GM23338 (cell line): ENCODE results near the gene TPRKB. TPM values are rescaled to one million over a fixed set of nuclear protein-coding genes. Genes with fewer than 3 reads are reported as not detected.
"Not testable (repeated sequence)": the region's sequence is repeated elsewhere in the genome, so short reads cannot be mapped to it uniquely, and the experiment has no call there.

ENCODE experiments used
- ATAC-seq: fragments of 200-7000 bp; cut with Tn5 transposase; 3 replicates; pipeline ENCODE4 v1.9.1; 2020
- DNase-seq: peaks from one replicate; pipeline ENCODE4 v3.0.0-alpha.2; 2015; ENCODE audit warnings: low spot score
- H2AFZ ChIP-seq: fragments of 200-600 bp; sonication (generic); 2 replicates; pipeline ENCODE4 v1.8.0; 2016; ENCODE audit warnings: antibody characterized with exemption, mild to moderate bottlenecking, moderate library complexity
- H3F3A ChIP-seq: fragments of 200-600 bp; sonication (generic); replicated peaks from 2 replicates; pipeline ENCODE4 v1.8.0; 2017; ENCODE audit warnings: antibody characterized with exemption, mixed run types, low read depth
- H3K27ac ChIP-seq: fragments of 200-600 bp; sonication (generic); 2 replicates; pipeline ENCODE4 v1.6.1; 2016; ENCODE audit warnings: low read depth
- H3K27me3 ChIP-seq: fragments of 200-600 bp; sonication (generic); 2 replicates; pipeline ENCODE4 v1.8.0; 2016; ENCODE audit warnings: mild to moderate bottlenecking, mixed run types, moderate library complexity; ENCODE audit not compliant: insufficient read depth
- H3K36me3 ChIP-seq: fragments of 200-600 bp; sonication (generic); 2 replicates; pipeline ENCODE4 v1.8.0; 2016; ENCODE audit warnings: mild to moderate bottlenecking; ENCODE audit not compliant: insufficient read depth
- H3K4me1 ChIP-seq: fragments of 200-600 bp; sonication (generic); 2 replicates; pipeline ENCODE4 v1.8.0; 2016; ENCODE audit warnings: mild to moderate bottlenecking, moderate library complexity; ENCODE audit not compliant: insufficient read depth
- H3K4me2 ChIP-seq: fragments of 200-600 bp; sonication (generic); 2 replicates; pipeline ENCODE4 v1.7.1; 2017; ENCODE audit warnings: mixed run types
- H3K4me3 ChIP-seq: fragments of 200-600 bp; sonication (generic); 2 replicates; pipeline ENCODE4 v1.6.1; 2016; ENCODE audit warnings: mixed run types
- H3K79me2 ChIP-seq: fragments of 200-600 bp; sonication (generic); replicated peaks from 2 replicates; pipeline ENCODE4 v1.8.0; 2017; ENCODE audit warnings: mild to moderate bottlenecking; ENCODE audit not compliant: insufficient read depth
- H3K9me2 ChIP-seq: fragments of 200-600 bp; sonication (generic); 2 replicates; pipeline ENCODE4 v1.8.0; 2017; ENCODE audit not compliant: insufficient read depth
- H4K20me1 ChIP-seq: fragments of 200-600 bp; sonication (generic); replicated peaks from 2 replicates; pipeline ENCODE4 v1.8.0; 2017; ENCODE audit warnings: mild to moderate bottlenecking; ENCODE audit not compliant: insufficient read depth
- H3K27ac Mint-ChIP-seq: 2 replicates; pipeline ENCODE4 v1.8.0; 2020; ENCODE audit warnings: inconsistent platforms, mild to moderate bottlenecking, moderate library complexity, mixed read lengths
- H3K27me3 Mint-ChIP-seq: 3 replicates; pipeline ENCODE4 v1.8.0; 2022; ENCODE audit warnings: low read depth, mild to moderate bottlenecking, moderate library complexity, mixed read lengths, inconsistent platforms; ENCODE audit not compliant: insufficient read depth, poor library complexity
- H3K36me3 Mint-ChIP-seq: 3 replicates; pipeline ENCODE4 v1.8.0; 2021; ENCODE audit warnings: low read depth, mild to moderate bottlenecking, inconsistent platforms, moderate library complexity, mixed read lengths
- H3K4me1 Mint-ChIP-seq: 3 replicates; pipeline ENCODE4 v1.8.0; 2020; ENCODE audit warnings: mild to moderate bottlenecking, inconsistent platforms, mixed read lengths
- H3K4me3 Mint-ChIP-seq: 3 replicates; pipeline ENCODE4 v1.8.0; 2021; ENCODE audit warnings: moderate library complexity, mild to moderate bottlenecking, inconsistent platforms, mixed read lengths
- H3K9me3 Mint-ChIP-seq: 3 replicates; pipeline ENCODE4 v1.8.0; 2020; ENCODE audit warnings: moderate library complexity, mild to moderate bottlenecking, inconsistent platforms, mixed read lengths
- CREB1 ChIP-seq: fragments of 250-450 bp; sonication (Bioruptor Pico); IDR thresholded peaks from 2 replicates; pipeline ENCODE4 v1.5.0; 2020; ENCODE audit warnings: low read depth, mild to moderate bottlenecking, moderate library complexity
- EZH2 ChIP-seq: fragments of 200-600 bp; sonication (generic); IDR thresholded peaks from one replicate; pipeline ENCODE4 v1.8.0; 2017; ENCODE audit warnings: antibody characterized with exemption, mild to moderate bottlenecking, low read depth; ENCODE audit not compliant: unreplicated experiment
- EZH2phosphoT487 ChIP-seq: fragments of 200-600 bp; sonication (generic); IDR thresholded peaks from one replicate; pipeline ENCODE4 v1.8.1; 2018; ENCODE audit warnings: antibody characterized with exemption; ENCODE audit not compliant: unreplicated experiment
- JUNB ChIP-seq: IDR thresholded peaks from one replicate; pipeline ENCODE4 v1.6.1; 2016; ENCODE audit warnings: antibody characterized with exemption; ENCODE audit not compliant: unreplicated experiment
- NANOG ChIP-seq: IDR thresholded peaks from 2 replicates; pipeline ENCODE4 v1.6.1; 2016; ENCODE audit warnings: antibody characterized with exemption, borderline replicate concordance
- POLR2AphosphoS5 ChIP-seq: IDR thresholded peaks from 2 replicates; pipeline ENCODE4 v1.6.1; 2016; ENCODE audit warnings: antibody characterized with exemption, low read depth
- REST ChIP-seq: IDR thresholded peaks from one replicate; pipeline ENCODE4 v1.6.1; 2018; ENCODE audit warnings: antibody characterized with exemption; ENCODE audit not compliant: unreplicated experiment
- ZNF114 ChIP-seq: fragments of 250-450 bp; sonication (Bioruptor Pico); IDR thresholded peaks from 2 replicates; pipeline ENCODE4 v1.5.0; 2020; ENCODE audit warnings: mild to moderate bottlenecking, moderate library complexity
- ZNF331 ChIP-seq: fragments of 250-450 bp; sonication (Bioruptor Pico); IDR thresholded peaks from 2 replicates; pipeline ENCODE4 v1.5.0; 2020; ENCODE audit warnings: low read depth, mild to moderate bottlenecking, moderate library complexity
- ZNF462 ChIP-seq: fragments of 250-450 bp; sonication (Bioruptor Pico); IDR thresholded peaks from 2 replicates; pipeline ENCODE4 v1.5.0; 2020; ENCODE audit warnings: mild to moderate bottlenecking, moderate library complexity
- polyA plus RNA-seq: library from polyadenylated mRNA; unstranded; fragments of >200 nt; fragmentation: Nextera tagmentation; extraction: Ambion mirVana; gene quantifications from 2 replicates; pipeline ENCODE4 v1.2.1, GENCODE V29; 2016
- total RNA-seq: library from RNA; depleted of rRNA; stranded (reverse); fragments of >200 nt; shearing (Covaris generic); gene quantifications from 2 replicates; pipeline ENCODE4 v1.2.3, GENCODE V29; 2014
- TF ChIP-seq, protein P1 (sequence below): IDR thresholded peaks from 2 replicates; pipeline ENCODE4 v1.6.1; 2016; ENCODE audit warnings: antibody characterized with exemption

Gene TPRKB
- total and polyA plus RNA-seq, 2 experiments from 2014 or later: 31.2 to 186 TPM

GRCh38 chr2:73697606-73698005 lies 39.5 kb downstream of the TPRKB start (continued):
- no peak for TF ChIP-seq ZNF462 (CRISPR knock-in tag)
- TF ChIP-seq NANOG: no peak
- TF ChIP-seq, protein P1, sequence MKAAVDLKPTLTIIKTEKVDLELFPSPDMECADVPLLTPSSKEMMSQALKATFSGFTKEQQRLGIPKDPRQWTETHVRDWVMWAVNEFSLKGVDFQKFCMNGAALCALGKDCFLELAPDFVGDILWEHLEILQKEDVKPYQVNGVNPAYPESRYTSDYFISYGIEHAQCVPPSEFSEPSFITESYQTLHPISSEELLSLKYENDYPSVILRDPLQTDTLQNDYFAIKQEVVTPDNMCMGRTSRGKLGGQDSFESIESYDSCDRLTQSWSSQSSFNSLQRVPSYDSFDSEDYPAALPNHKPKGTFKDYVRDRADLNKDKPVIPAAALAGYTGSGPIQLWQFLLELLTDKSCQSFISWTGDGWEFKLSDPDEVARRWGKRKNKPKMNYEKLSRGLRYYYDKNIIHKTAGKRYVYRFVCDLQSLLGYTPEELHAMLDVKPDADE: no peak
- no peak for TF ChIP-seq ZNF114 (CRISPR knock-in tag)
- TF ChIP-seq EZH2: no peak
- no peak for TF ChIP-seq REST
- no peak for TF ChIP-seq JUNB
- no peak for TF ChIP-seq ZNF331 (CRISPR knock-in tag)
- TF ChIP-seq CREB1 (CRISPR knock-in tag): no peak
- TF ChIP-seq EZH2phosphoT487: no peak
- TF ChIP-seq POLR2AphosphoS5: no peak

GRCh38 chr2:73696985-73697384 lies 40.2 kb downstream of the TPRKB start:
- not testable (repeated sequence) for H3K27me3 ChIP-seq, H3K4me1 Mint-ChIP-seq, DNase-seq, H3K4me1 ChIP-seq, H4K20me1 ChIP-seq, H3K9me2 ChIP-seq, H2AFZ ChIP-seq, H3K36me3 Mint-ChIP-seq, H3K27ac ChIP-seq, H3K27me3 Mint-ChIP-seq, H3K27ac Mint-ChIP-seq, H3K79me2 ChIP-seq, H3K4me3 Mint-ChIP-seq, ATAC-seq, H3K36me3 ChIP-seq, H3F3A ChIP-seq, H3K4me2 ChIP-seq, H3K4me3 ChIP-seq
- H3K9me3 Mint-ChIP-seq: peaks cover 38% of the 10 kb centered on the region

DNA sequence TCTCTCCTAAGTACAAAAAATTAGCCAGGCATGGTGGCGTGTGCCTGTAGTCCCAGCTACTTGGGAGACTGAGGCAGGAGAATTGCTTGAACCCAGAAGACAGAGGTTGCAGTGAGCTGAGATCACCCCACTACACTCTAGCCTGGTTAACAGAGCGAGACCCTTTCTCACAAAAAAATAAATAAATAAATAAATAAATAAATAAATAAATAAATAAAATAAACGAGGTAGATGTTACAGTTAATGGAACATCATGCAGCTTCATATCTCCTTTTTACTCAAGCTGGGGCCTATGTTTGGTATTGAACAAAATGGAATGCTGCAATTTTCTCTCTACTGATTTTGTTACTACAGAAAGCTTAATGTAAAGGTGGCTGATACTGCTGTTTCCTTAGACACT lies 40.6 kb downstream of the TPRKB start:
- peaks cover 38% of the 10 kb centered on the region for H3K9me3 Mint-ChIP-seq
- H4K20me1 ChIP-seq, H3K36me3 Mint-ChIP-seq, H3K4me2 ChIP-seq, H3K27me3 Mint-ChIP-seq, DNase-seq, H3K9me2 ChIP-seq, H3K79me2 ChIP-seq, ATAC-seq, H3K4me3 ChIP-seq, H3K27ac Mint-ChIP-seq, H3K4me3 Mint-ChIP-seq, H3K27me3 ChIP-seq, H2AFZ ChIP-seq, H3K4me1 Mint-ChIP-seq, H3K27ac ChIP-seq, H3K4me1 ChIP-seq, H3K36me3 ChIP-seq, H3F3A ChIP-seq: not testable (repeated sequence)
